Stimulated activated CD8-positive, alpha-beta memory T cell treated with anti-CD3 and anti-CD28 coated beads, Interleukin-4, amount 100 ng/mL, for 24 hours (primary cell): ENCODE measurements around the gene ATP5MC2.
"Not testable (repeated sequence)": the region's sequence is repeated elsewhere in the genome, so short reads cannot be mapped to it uniquely, and the experiment has no call there.

ENCODE experiments used
- DNase-seq: peaks from one replicate; pipeline ENCODE4 v3.0.0-alpha.2; 2020; ENCODE audit warnings: low read depth

ATP5MC2 gene

DNA sequence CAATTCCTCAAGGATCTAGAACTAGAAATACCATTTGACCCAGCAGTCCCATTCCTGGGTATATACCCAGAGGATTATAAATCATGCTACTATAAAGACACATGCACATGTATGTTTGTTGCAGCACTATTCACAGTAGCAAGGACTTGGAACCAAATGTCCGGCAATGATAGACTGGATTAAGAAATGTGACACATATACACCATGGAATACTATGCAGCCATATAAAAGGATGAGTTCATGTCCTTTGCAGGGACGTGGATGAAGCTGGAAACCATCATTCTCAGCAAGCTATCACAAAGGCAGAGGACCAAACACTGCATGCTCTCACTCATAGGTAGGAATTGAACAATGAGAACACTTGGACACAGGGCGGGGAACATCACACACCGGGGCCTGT, 29.6 kb downstream of the ATP5MC2 start:
- DNase-seq, result not testable (repeated sequence)

DNA sequence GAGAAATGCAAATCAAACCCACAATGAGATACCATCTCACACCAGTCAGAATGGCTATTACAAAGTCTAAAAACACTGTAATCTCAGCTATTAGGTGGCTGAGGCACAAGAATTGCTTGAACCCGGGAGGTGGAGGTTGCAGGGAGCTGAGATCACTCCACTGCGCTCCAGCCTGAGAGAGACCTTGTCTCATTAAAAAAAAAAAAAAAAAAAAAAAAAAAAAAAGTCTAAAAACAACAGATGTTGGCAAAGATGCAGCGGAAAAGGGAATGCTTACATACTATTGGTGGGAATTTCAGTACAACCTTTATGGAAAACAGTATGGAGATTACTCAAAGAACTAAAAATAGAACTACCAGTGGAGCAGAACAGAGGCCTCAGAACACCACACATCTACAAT, 30.7 kb downstream of the ATP5MC2 start:
- no peak for DNase-seq

DNA sequence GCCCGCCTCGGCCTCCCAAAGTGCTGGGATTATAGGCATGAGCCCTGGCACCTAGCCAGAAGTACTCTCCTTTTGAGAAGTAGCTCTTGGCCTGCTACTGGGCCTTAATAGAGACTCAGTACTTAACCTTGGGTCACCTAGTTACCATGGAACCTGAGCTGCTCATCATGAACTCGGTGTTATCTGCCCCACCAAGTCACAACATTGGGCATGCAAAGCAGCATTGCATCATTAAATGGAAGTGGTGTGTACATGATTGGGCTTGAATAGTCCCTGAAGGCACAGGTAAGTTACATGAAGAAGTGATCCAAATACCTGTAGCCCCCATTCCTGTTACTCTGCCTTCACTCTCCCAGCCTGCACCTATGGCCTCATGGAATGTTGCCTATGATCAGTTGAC, 31.8 kb downstream of the ATP5MC2 start:
- DNase-seq, result no peak

DNA sequence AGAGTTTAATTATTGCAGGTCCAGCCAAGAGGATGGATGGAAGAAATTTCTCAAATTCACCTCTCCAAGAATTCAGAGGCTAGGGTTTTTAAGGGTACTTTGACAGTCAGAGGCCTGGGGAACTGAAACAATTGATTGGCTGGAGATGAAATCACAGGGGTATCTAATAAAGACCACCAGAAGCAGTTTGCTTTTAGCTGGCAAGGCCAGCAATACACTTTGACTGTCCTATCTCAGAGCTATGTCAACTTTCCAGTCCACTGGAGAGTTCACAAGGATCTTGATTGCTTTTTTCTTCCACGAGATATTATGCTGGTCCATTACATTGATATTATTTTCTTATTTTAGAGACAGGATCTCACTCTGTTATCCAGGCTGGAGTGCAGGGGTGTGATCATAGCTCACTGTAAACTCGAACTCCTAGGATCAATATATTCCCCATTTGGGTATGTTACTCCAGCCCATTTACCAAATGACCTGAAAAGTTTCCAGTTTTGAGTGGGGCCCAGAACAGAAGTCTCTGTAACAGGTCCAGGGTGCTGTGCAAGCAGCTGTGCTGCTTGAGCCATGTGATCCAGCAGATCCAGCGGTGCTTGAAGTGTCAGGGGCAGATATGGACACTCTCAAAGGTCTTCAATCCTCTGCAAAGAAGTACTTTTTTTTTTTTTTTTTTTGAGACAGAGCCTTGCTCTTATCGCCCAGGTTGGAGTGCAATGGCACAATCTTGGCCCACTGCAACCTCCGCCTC, 32.5 kb downstream of the ATP5MC2 start:
- no peak for DNase-seq

DNA sequence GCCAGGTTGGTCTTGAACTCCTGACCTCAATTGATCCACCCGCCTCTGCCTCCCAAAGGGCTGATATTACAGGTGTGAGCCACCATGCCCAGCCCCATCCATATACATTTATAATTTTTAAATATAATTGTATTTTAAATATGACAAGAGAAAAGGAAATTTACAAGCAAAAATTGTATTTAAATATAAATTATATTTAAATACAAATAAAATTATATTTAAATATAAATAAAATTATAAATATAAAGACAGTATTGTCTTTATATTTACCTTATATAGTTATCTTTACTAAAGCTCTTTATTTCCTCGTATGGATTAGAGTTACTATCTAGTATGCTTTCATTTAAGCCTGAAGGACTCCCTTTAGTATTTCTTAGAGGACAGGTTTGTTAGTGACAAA, 37.8 kb downstream of the ATP5MC2 start:
- no peak for DNase-seq

DNA sequence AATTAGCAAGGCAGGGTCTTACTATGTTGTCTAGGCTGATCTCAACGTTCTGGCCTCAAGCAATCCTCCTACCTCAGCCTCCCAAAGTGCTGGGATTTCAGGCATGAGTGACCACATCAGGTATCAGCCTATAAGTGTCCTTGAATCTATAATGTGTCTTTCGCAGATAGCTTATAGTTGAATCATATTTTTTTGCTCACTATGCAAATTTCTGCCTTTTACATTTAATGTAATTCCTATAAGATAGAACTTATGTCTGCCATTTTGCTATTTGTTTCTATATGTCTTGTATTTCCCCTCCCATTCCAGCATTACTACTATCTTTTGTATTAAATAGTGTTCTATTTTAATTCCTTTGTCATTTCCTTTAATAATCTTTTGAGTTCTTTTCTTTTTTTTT, 39.2 kb downstream of the ATP5MC2 start:
- no peak for DNase-seq

DNA sequence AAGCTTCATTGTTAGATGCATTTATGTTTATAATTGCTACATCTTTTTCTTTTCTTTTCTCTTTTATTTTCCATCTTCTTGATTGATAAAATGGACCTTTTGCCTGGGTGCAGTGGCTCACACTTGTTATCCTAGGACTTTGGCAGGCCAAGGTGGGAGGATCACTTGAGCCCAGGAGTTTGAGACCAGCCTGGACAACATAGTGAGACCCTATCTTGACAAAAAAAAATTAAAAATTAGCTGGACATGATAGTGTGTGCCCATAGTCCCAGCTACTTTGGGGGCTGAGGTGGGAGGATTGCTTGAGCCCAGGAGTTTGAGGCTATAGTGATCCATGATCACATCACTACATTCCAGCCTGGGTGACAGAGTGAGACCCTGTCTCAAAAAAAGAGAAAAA, 40.2 kb downstream of the ATP5MC2 start:
- not testable (repeated sequence) for DNase-seq

DNA sequence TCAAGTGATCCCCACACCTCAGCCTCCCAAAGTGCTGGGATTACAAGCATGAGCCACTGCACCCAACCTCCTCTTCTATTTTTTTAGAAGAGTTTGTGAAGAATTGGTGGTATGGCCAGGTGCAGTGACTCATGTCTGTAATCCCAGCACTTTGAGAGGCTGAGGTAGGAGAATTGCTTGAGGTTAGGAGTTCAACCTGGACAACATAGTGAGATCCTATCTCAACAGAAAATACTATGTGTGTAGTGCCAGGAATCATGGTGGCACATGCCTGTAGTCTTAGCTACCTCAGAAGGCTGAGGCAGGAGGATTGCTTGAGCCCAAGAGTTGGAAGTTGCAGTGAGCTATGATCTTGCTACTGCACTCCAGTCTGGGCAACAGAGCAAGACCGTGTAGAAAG, 44.2 kb downstream of the ATP5MC2 start:
- no peak for DNase-seq

DNA sequence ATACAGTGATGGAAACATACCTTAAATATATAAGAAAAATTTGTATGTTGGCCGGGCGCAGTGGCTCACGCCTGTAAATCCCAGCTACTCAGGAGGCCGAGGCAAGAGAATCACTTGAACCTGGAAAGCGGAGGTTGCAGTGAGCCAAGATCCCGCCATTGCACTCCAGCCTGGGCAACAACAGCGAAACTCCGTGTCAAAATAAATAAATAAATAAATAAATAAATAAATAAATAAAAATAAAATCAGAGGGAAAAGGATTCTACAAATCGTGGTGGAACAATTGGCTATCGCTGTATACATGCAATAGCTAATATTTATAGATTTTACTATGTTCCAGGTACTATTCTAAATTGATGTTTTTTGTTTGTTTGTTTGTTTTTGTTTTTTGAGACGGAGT, 48.0 kb downstream of the ATP5MC2 start:
- no peak for DNase-seq

DNA sequence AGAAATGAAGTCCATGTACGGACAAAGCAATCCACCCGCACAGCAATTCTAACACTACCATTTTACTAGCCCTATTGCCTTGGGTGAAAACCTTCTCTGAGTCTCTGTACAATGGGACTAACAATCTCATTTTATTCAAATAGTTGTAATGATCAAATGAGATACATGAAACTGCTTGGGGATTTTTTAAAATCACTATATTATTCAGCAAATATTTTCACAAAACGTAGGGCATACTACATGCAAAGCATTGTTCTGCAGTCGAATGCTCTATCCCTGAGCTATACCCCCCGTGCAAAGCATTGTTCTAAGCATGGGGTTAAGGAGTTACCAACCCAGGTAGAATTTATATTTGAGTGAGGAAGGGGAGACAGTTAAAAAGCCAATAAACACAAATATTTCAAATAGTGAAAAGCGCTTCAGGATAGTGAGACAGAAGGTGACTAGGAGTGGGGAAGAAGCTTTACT, 49.1 kb downstream of the ATP5MC2 start:
- DNase-seq, result no peak

DNA sequence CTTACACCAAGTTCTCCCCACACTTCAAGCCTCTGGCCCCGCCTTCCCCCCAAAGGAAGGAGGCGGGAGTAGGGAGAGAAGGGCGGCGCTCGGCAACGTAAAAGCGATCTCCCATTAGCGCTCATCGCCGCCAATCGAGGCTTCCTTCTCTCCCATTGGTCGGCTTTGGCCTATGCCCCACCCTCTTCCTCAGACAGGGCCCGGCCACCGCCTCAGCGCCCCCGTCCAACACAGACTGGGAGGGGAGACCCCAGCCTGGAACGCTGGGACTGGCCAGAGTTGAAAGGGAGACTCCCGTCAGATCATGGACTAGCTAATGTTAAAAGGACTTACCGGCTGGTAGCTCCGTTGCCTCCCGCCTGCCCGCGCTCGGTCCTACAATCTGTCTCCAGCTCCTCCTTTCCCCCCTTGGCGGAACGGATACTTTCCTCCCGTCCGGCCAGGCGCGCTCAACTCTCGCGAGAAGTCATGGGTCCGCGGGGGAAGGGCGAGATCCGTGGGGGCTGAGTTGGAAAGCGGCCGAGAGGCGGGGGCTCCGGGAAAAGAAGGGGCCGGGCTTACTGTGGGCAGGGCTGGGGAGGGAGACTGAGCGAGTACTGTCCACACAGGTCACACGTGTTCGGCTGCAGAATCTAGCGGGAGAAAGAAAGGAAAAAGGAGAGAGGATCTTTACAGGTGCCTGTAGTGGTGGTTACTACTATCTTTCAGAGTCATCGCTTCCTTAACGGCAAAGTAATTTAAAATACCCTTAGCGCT, 49.8 kb downstream of the ATP5MC2 start, which contains the start of gene ATF7:
Gene ATF7, minus strand, starts transcription at position 437 of the 756 bp plus-strand sequence. CDS start 25,382 bp downstream, outside the sequence.
- peak; percentile 97 for DNase-seq

DNA sequence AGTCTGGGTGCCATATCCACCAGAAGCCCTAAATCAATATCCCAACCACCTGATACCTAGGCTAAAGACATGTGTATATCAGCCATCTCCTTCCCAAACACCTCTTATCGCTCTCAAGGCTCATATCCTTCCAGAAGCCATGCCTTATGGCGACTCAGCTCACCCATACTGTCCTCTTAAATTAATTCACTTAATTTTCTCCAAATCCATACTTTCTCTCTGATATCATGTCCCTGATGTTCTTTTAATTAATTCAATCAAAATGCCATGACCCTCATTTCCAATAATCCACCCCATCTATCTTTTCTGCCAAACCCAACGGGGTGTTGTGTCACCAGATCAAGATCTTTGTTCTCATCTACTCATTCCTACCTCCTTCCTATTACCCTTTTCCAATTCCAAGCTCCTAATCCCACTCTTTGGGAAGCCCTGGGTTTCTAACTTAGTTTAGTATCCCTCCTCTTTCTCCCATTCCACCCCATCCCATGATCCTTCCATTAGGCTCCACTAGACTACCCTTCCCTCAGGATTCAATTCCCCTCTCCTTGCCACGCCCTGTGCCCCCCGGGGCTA, 50.4 kb downstream of the ATP5MC2 start:
- no peak for DNase-seq

DNA sequence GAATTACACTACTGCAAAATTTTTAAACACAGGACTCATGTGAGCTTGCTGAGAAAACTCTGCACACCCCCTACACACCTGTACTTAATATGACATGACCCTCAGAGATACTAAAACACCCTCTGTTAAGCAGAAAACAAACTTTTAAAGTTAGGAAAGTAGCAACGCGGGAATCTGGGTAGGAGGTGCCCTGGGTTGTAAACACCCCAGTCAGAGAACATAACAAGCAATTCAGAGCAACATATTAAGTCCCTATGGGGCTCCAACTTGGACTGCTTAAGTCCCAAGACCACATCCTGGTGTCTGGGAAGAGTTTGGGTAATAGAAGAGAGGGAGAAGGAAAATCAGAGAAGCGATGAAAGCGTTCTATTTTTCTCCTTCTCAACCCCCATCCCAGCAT, 50.9 kb downstream of the ATP5MC2 start:
- no peak for DNase-seq

DNA sequence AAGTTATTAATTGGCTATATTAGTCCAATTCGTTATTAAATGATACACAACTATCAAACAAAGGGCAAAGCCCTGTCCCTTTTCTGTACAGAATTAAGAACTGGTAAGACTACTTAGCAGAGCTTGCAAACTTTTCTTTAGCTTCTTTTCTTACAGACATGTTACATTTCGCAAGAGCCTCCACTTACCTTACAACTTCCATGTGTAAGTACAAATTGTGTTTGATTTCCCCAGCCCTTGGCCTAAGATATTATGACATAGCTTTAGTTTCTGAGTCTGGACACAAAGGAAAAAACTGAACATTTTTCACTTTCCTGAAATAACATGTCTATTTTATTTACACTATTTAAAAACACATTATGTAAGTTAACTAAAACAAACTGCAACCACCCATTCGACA, 51.4 kb downstream of the ATP5MC2 start:
- no peak for DNase-seq

DNA sequence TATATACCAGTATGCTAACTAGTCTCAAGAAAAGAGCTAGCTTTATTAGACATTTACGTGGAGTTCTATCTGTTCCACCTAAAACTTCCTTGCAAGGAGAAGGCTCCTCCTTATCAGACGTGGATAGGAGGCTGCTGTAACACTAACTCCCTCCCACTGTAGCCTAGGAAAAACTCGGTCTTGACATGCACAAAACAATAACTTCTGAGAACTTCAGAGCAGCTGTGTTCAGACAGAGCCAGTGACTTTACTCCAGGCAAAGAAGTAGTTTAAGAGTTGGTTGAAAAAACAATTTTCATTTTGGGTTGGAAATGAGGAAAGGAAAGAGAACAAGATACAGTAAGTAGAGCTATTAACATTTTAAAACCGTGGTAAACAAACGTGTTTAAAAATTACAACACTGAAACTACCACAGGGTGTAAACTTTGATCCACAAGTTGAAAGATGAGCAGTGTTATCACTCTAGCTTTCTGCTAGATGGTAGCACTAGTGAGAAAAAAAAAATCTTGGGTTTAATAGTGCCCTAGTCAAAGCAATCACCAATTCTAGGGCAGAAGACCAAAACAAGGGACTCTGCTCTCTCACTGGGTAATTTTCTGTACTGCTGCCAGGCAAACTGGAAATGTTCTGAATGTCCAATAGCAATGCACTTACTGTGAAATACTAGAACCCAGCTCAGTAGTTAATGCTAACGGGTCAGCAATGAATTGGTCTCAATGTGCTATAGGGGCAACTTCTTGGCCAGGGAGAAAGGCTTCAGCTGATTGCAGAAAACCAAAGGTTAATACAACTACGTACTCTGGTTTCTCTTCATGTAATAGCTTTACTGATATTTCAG, 52.1 kb downstream of the ATP5MC2 start:
- no peak for DNase-seq

DNA sequence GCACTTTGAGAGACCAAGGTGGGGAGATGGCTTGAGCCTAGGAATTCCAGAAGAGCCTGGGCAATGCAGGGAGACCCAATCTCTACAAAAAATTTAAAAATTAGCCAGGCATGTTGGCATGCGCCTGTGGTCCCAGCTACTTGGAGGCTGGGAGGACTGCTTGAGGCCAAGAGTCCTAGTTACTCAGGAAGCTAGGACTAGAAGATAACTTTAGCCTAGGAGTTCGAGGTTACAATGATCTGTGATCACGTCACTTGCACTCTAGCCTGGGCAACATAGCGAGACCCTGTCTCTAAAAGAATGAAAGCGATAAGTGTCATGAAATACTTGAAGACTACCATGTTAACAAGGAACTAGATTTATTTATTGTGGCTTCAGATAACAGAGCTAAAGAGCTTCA, 53.2 kb downstream of the ATP5MC2 start:
- DNase-seq, result no peak

DNA sequence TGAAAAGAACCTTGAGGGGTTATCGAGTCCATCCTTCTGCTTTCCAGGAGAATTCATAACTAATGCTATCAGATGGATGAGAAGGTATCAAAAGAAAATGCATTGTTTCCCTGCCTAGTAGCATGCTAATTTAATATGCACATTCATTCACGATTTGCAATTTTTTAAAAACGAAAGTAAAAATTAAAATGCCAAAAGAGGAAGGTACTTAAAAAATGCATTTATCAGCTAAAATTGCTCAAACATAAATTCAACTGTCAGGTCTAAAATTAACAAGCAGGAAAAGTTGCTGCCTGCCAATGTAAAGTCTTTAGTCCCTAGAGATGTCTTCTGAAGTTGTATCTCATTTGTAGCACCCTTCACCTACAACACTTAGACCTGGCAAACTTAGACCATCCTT, 57.6 kb downstream of the ATP5MC2 start:
- DNase-seq, result no peak

DNA sequence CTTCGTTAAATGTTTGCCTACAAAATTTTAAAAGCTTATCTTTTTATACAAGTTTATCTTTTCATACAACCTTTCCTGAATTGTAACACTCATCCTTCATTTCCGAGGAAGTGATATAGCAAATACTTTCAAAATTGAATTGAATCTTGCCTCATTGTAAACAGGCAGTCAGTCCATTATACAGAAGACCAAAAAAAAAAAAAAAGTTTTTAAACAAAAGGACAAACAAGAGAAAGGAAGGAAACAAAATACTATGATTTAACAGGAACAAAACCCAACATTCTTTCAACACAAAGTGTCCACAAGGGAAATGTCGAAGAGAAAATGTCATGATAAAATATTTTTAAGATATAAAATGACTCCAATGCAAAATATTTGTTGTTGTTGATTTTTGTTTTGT, 58.2 kb downstream of the ATP5MC2 start:
- DNase-seq, result no peak

DNA sequence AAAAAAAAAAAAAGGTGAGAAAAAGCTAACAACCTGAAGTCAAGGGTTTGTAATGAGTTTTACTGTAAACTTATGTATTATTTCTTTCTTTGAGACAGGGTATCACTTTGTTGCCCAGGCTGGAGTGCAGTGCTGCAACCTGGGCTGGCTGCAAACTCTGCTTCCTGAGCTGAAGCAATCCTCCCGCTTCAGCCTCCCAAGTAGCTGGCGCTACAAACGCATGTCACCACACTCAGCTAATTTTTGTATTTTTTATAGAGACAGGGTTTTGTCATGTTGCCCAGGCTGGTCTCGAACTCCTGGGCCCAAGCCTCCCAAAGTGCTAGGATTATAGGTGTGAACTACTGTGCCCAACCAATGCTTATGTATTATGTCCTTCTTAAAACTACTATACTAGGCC, 58.9 kb downstream of the ATP5MC2 start:
- no peak for DNase-seq
